HG03565 (cell line): ENCODE results near the gene PIGP.
"Not testable (repeated sequence)": the region's sequence is repeated elsewhere in the genome, so short reads cannot be mapped to it uniquely, and the experiment has no call there.

Source experiments
- ATAC-seq: cut with Tn5 transposase; IDR thresholded peaks from one replicate; pipeline ENCODE4 v1.9.1; 2021; ENCODE audit warnings: mild to moderate bottlenecking, moderate library complexity; ENCODE audit not compliant: unreplicated experiment

Gene PIGP

DNA sequence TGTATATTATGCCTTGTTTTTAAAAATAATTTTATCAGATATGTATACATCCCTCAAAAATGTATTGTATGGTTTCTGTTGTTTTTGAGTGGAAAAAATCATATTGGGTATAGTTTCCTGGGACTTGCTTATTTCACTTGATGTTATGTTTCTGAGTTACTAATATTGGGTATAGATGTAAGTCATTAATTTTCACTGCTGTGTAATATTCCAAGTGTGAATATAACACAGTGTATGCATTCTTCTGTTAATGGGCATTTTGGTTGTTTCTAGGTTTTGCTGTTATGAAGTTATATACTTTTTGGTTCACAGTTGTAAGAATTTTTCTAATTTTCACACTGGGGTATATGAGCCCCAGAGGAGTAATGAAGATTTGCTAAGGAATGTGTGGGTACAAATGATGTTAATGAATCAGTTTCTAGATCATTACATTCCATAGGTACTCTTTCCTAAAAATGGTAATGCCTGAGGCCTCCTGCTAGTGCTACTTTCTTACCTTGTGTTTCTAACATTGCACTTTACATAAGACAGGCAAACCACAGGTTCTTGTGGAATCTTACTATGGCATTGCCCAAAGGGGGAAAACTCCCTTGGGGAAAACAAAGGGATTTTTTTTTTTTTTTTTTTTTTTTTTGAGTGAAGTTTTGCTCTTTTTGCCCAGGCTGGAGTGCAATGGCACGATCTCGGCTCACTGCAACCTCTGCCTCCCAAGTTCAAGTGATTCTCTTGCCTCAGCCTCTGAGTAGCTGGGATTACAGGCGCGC is 3.4 kb upstream of the PIGP start:
- ATAC-seq, result no peak

- no peak for ATAC-seq
These were observed 2.4 kb upstream of the PIGP start for GRCh38 chr21:37075214-37075770.

DNA sequence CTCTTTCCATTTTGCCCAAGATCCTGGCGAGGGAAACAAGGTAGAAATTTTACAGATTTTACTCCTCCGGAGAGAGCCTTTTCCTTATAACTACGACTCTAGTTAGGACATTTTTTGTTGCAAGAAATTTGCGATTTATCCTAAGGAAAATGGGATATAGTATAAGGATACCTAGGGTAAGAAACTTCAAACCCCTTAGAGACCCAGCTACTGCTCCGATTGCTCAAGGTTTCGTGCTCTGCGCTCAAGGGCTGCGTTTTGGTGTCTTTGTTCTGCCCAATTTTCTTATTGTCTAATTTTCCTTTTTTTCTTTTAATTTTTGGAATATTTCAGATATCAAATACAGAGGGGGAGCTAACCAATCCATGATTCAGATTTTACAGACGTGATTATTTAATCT is 1.7 kb upstream of the PIGP start:
- no peak for ATAC-seq

GRCh38 chr21:37074197-37074510 is 1.3 kb upstream of the PIGP start:
- ATAC-seq, result no peak

DNA sequence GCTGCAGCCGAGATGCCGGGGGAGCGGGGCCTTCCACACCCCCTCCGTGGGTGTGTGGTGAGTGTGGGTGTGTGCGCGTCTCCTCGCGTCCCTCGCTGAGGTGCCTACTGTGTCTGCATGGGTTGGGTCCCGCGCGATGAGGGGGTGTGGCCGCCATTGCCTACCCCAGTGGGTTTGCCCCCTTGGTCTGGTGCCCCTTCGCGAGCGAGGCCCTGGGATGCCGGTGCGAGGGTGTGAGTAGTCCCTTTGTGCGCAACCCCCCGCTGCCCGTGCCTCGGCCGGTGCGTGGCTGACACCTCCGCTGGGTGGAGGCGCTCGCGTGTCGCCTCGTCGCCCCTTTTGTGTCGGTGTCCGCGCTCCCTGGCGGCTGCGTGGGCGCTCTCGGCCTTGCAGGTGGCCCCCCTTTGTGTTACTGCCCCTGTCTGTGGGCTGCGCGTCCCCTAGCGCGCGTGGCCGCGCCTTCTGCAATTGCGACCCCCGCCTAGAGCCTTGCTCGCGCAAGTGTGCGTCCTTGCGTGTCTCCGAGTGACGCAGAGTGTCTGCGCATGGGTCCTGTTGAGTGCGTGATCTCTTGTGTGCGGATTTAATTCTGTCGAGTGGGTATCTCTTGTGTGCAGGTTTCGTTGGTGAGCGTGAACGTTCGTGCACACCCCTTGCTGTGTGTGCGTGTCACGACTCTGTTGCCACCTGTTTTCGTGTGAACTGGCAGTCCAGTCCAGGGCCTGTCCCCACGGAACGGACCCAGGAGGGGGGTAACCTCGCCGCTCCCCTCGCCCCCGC is 736 bp upstream of the PIGP start:
- ATAC-seq, result peak; percentile 22

DNA sequence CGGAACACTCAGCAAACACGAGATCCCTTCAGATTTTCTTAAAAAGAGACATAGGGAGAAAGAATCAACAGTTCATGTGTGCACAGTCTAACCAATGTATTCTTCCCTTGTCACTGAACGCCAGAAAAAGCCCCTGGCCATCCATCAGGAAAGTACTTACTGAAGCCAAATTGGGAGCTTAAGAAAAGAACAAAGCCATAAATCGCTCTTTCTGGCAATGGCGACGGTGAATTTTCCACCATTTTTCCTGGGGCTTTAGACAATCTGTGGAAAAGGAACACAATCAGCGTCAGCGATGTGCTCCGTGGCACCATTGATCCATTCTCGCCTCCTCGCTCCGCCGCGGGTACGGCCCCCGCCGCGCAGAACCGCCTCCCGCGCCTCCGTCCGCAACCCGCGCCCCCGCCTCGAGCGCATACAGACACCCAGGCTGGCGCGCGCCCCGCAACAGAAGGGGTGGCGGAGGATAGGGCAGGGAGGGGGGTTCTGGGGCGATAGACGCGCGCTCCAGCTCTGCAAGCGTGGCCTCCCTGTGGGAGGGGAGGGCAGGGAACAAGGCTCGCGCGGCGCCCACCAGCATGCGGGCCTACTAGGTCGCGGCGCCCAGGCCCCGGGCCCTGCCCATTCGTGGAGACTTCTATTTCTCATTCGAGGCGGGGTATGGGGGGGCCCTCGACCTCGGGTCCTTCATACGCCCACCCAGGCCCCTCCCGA is 440 bp downstream of the PIGP start:
- ATAC-seq, result peak; percentile 21

DNA sequence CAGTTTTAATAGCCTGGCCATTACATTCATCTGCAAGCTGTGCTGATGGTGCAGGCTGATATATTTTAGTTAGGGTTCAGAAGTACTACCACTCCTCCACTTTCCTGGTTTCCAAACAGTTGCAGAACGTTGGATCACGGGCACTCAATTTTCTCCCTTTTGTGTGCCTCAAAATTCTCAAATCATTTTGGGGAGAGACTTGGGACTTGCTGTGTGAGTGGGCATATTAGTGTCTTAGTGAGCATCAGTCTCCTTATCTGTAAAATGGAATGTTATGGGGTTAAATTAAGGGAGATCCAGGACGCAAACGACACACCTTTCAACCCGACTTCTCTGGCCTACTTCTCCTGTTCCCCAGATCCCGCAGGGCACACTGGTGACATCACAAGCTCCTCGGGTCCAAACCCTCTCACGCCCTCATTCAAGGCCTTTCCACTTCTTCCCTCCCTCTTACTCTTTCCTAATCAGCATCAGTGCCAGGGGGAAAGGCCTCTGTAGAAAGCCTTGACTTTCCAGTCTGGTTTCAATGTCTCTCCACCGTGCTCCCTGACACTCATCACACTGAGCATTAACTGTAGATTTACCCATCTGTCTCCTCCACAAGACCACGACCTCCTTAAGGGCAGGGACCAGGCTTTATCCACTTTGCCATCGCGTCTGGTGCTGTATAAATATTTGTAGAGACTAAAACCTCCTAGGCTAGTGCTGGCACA is 1.2 kb downstream of the PIGP start:
- no peak for ATAC-seq

DNA sequence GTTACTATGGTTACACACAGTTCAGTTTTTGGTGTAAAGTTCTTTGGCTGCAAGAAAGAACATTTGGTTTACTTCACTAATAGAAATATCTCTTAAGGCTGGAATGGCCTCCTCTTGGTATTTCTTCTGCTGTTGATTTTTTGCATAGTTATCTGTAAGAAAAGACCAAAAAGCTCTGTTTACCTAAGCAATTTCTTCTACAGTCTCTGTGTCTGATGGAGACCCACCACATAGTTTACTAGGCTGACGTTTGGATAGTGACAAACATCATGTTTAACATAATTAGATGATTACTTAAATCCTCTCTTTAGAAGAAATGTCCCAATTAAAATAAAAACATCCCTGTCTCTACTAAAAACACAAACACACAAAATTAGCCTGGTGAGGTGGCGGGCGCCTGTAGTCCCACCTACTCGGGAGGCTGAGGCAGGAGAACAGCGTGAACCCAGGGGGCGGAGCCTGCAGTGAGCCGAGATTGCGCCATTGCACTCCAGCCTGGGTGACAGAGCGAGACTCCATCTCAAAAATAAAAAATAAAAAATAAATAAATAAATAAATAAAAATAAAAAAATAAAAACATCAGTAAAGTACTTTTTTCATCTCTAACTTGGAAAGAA is 7.2 kb downstream of the PIGP start:
- no peak for ATAC-seq

DNA sequence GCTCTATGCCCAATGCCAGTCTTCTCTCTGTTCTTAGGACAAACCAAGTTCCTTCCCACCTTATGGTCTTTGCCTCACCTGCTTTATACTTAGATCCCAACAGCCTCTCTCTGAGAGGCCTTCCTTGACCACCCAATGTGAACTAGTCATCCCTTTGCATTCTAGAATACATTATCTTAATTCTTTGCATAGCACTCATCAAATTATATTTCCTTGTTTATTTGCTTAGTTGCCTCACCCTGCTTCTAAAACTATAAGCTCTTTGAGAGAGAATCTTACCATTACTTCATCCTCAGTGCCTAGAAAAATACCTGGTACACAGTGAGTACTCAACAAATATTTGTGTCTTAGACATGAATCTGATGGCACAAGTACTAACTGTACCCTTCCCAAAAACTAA is 8.0 kb downstream of the PIGP start:
- no peak for ATAC-seq

DNA sequence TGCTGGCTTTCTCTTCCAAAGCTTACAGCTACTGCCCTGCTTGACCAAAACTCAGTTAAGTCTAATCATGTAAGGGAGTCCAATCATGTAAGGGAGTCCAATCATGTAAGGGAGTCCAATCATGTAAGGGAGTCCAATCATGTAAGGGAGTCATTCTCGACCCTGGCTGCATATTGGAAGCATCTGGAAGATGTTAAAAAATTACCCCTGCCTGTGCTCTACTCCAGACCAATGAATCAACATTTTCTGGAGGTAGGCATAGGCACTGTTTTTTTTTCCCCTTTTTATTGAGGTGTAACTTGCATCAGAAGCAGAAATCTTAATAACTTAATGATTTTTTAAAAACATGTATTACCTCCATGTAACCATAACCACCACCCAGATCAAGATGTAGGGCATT is 9.4 kb downstream of the PIGP start:
- ATAC-seq, result no peak

DNA sequence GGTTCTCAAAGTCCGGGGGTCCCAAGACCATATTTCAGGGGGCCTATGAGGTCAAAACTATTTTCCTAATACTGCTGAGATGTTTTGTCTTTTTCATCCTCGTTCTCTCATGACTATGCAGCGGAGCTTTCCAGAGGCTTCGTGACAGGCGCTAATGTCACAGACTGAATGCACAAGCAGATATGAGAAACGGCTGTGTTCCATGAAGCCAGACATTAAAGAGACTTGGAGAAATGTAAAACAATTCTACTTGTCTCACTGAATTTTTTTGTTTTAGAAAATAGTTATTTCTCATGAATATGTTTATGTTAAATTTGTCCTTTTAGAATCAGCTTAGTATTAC is 10.3 kb downstream of the PIGP start:
- ATAC-seq, result no peak

DNA sequence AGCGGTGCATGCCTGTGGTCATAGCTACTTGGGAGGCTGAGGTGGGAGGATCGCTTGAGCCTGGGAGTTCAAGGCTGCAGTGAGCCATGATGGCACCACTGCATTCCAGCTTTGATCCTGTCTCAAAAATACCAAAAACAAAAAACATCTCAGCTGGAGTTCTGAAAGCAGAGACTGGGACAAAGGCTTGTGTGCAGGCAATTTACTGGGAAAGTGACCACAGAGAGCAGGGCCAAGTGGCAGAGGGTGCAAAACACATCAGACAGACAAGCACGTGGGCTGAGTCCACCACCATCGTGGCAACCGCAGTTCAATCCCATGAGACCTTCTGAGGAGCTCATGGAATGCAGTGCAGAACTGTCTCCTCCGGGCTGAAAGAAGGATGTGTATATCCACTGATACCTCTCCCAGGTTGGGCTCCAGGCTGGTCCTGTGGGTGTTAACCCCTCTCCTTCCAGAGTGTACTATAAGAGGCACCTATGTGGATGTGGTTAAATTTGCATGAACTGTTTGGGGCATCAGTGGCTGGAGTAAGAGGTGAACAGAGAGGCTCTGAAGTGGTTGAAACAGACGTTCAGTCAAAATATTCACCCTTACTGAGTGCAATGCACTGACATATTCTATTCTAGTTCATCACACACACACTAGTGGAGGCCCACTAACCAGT is 10.8 kb downstream of the PIGP start:
- ATAC-seq, result no peak

DNA sequence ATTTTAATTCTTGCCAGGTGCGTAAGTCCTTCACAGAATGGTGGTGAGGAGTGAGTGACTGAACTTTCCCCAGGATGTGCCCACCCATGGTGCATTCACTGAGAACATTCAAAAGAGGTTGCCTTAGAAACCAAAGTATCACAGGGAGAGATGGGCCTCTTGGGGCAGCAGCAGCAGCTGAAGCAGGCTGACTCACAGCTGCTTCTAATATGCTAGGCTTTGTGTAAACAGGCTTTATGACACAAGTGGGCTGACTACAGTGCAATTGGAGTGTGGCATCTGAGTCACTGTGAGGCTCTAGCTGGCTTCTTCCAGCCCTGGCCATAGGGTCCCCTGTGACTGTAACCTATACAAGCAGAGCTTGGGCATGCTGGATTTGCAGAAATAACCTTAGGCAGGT is 12.6 kb downstream of the PIGP start:
- ATAC-seq, result no peak

DNA sequence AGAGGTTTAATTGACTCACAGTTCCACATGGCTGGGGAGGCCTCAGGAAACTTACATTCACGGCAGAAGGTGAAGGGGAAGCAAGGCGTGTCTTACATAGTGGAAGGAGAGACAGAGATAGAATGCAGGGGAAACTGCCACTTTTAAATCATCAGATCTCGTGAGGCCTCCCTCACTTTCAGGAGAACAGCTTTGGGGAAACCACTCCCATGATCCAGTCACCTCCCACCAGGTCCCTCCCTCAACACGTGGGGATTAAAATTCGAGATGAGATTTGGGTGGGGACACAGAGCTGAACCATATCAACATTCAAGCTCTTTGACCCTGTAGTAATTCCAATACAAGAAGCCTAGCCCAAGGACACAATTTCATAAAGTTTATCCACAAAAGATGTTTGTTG is 13.7 kb downstream of the PIGP start:
- ATAC-seq, result no peak

DNA sequence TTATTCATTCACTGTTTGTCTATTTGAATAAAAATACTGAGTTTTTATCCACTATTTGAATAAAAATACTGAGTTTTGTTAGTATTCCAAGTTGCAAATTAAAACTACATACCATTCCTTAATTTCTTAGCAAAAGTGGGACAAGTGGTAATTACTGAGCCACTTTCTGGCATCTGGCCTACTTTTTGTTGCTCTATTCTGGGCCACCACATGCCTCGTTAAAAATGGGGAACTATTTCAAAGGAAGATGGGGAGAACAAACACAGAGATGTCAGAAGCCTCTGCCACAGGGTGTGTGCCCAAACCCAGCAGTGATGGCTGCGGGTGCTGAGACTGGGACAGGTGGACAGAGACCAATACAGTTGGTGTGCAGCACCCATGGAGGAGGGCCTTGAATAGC is 14.6 kb downstream of the PIGP start:
- no peak for ATAC-seq

DNA sequence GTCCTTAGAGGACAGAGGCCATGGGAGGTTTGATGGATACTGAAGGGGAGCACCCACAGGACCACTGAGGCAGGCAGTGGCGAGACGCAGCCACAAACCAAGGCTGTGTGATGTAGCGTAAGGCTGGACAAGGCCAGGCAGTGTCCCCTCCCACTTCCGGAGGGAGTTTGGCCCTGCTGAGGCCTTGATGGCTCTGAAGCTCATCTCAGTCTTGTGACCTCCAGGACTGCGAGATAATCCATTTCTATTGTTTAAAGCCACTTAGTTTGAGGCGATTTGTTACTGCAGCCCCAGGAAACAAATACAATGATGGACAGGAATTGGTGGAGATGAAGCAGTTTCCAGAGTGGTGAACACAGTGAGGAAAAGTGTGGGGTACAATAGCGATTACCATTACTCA is 15.3 kb downstream of the PIGP start:
- ATAC-seq, result no peak

- ATAC-seq, result no peak
These were observed 17.5 kb downstream of the PIGP start for GRCh38 chr21:37055271-37055855.

DNA sequence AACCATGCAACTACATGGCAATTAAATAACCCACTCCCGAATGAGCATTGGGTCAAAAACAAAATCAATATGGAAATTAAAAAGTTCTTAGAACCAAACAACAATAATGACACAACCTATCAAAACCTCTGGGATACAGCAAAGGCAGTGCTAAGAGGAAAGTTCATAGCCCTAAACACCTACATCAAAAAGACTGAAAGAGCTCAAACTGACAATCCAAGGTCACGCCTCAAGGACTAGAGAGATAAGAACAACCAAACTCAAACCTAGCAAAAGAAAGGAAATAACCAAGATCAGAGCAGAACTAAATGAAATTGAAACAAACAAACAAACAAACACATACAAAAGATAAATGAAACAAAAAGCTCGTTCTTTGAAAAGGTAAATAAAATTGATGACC is 23.1 kb downstream of the PIGP start:
- not testable (repeated sequence) for ATAC-seq

DNA sequence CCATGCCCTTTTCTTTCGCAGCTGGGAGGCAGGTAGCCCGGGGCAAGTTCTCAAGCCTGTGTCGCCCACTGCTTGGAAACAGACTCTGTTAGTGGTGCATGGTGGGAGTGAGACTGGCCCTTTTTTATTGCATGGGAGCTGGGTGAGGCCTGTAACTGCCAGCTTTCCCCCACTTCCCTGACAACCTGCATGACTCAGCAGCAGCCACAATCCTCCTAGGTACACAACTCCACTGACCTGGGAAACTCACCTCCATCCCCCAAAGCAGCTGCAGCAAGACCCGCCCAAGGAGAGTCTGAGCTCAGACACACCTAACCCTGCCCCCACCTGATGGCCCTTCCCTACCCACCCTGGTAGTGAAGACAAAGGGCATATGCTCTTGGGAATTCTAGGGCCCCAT is 25.8 kb downstream of the PIGP start:
- no peak for ATAC-seq

DNA sequence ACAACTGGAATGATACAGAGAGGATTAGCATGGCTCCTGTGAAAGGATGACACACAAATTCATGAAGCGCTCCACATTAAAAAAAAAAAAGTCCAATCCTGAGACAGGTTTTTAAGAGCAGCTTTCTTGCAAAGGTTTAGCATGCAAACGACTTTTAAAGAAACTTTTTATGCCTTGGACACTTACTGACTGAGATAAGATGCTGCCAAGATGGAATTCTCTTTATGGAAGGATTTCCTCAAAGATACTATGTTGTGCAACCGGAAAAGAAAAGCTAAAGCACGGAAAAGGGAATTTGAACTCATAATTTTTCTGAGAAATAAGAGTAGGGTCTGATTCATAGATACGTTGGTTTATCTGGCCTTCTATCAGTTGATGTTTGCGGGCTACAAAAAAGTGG is 27.3 kb downstream of the PIGP start:
- ATAC-seq, result no peak
